ENCODE results near the gene ANKRD27.

ANKRD27 gene

DNA sequence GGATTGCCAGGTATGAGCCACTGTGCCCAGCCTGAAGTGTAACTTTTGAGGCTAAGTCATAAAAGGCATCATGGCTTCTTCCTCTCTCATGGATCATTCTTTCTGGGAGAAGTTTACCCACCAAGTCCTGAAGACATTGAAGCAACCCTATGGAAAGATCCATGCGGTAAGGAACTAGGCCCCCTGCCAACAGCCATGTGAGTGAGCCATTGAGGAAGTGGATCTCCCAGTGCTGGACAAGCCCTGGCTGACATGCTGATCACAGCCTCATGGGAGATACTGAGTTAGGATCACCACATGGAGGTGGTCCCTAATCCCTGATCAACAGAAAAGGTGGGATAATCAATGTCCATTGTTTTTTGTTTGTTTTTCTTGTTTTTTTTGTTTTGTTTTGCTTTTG, 13.3 kb upstream of the ANKRD27 start:
- no peak overlapping the region for H3K27ac ChIP-seq (ENCODE audit: low read depth, low read length)
- H4K20me1 ChIP-seq (ENCODE audit: control insufficient read depth, insufficient read depth, low read depth, low read length): no peaks in the 10 kb centered on the region
- H3K4me2 ChIP-seq (ENCODE audit: low read length): no peak overlapping the region
- no peaks in the 10 kb centered on the region for H3K9me2 ChIP-seq (replicated peaks; ENCODE audit: control insufficient read depth, low read length)
- 0 out of 2 replicates have a peak, but pooled peaks cover 4% of the 10 kb centered on the region for H3F3A ChIP-seq (ENCODE audit: control insufficient read depth, insufficient read depth)
- H3K4me3 ChIP-seq (ENCODE audit: low read length): no peak overlapping the region
- peaks cover 6% of the 10 kb centered on the region; the same call in 1 of the 2 replicates for H3K9me3 ChIP-seq (ENCODE audit: control insufficient read depth, insufficient read depth, low read length)
- TF ChIP-seq EZH2phosphoT487 (IDR thresholded peaks at IDR 0.05; ENCODE audit: borderline replicate concordance, low read length) (no peak), CTCF (IDR thresholded peaks at IDR 0.05; ENCODE audit: low read depth, low read length, poor library complexity, severe bottlenecking) (no peak)
- peaks cover 10% of the 10 kb centered on the region for H3K36me3 ChIP-seq (ENCODE audit: control insufficient read depth, low read length)
- peaks cover 27% of the 10 kb centered on the region for H3K4me1 ChIP-seq (ENCODE audit: control insufficient read depth, low read length)
- H3K27me3 ChIP-seq (ENCODE audit: control insufficient read depth, low read length): no peaks in the 10 kb centered on the region
- H3K79me2 ChIP-seq (ENCODE audit: control insufficient read depth, low read length): peaks cover 27% of the 10 kb centered on the region

DNA sequence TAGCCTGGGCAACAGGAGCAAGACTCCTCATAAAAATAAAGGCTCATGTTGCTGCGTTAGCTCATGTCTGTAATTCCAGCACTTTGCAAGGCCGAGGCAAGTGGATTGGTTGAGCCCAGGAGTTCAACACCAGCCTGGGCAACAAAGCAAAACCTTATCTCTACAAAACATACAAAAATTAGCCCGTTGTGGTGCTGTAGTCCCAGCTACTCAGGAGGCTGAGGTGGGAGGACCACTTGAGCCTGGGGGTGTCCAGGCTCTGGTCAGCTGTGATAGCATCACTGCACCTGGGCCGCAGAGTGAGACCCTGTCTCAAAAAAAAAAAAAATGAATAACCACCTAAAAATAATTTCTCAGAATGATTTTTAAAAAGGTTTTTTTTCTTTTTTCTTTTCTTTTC, 12.7 kb upstream of the ANKRD27 start:
- H3K4me2 ChIP-seq (ENCODE audit: low read length): no peak overlapping the region
- no peaks in the 10 kb centered on the region for H3K27me3 ChIP-seq (ENCODE audit: control insufficient read depth, low read length)
- 0 out of 2 replicates have a peak, but pooled peaks cover 4% of the 10 kb centered on the region for H3F3A ChIP-seq (ENCODE audit: control insufficient read depth, insufficient read depth)
- no peak overlapping the region for H3K4me3 ChIP-seq (ENCODE audit: low read length)
- no peaks in the 10 kb centered on the region for H3K9me2 ChIP-seq (replicated peaks; ENCODE audit: control insufficient read depth, low read length)
- peaks cover 4% of the 10 kb centered on the region for H3K36me3 ChIP-seq (ENCODE audit: control insufficient read depth, low read length)
- no peaks in the 10 kb centered on the region for H4K20me1 ChIP-seq (ENCODE audit: control insufficient read depth, insufficient read depth, low read depth, low read length)
- H3K4me1 ChIP-seq (ENCODE audit: control insufficient read depth, low read length): peaks cover 20% of the 10 kb centered on the region
- H3K9me3 ChIP-seq (ENCODE audit: control insufficient read depth, insufficient read depth, low read length): no peaks in the 10 kb centered on the region
- H3K27ac ChIP-seq (ENCODE audit: low read depth, low read length): no peak overlapping the region
- TF ChIP-seq CTCF (IDR thresholded peaks at IDR 0.05; ENCODE audit: low read depth, low read length, poor library complexity, severe bottlenecking): no peak
- TF ChIP-seq EZH2phosphoT487 (IDR thresholded peaks at IDR 0.05; ENCODE audit: borderline replicate concordance, low read length): no peak
- H3K79me2 ChIP-seq (ENCODE audit: control insufficient read depth, low read length): peaks cover 21% of the 10 kb centered on the region

- no peaks in the 10 kb centered on the region for H3K9me3 ChIP-seq (ENCODE audit: control insufficient read depth, insufficient read depth, low read length)
- no peak overlapping the region for H3K4me2 ChIP-seq (ENCODE audit: low read length)
- H3K36me3 ChIP-seq (ENCODE audit: control insufficient read depth, low read length): no peaks in the 10 kb centered on the region
- no peak overlapping the region for H3K4me3 ChIP-seq (ENCODE audit: low read length)
- H3K79me2 ChIP-seq (ENCODE audit: control insufficient read depth, low read length): peaks cover 13% of the 10 kb centered on the region
- H3K27ac ChIP-seq (ENCODE audit: low read depth, low read length): no peak overlapping the region
- H3K4me1 ChIP-seq (ENCODE audit: control insufficient read depth, low read length): peaks cover 13% of the 10 kb centered on the region
- H4K20me1 ChIP-seq (ENCODE audit: control insufficient read depth, insufficient read depth, low read depth, low read length): no peaks in the 10 kb centered on the region
- H3F3A ChIP-seq (ENCODE audit: control insufficient read depth, insufficient read depth): 0 out of 2 replicates have a peak, but pooled peaks cover 4% of the 10 kb centered on the region
- no peaks in the 10 kb centered on the region for H3K9me2 ChIP-seq (replicated peaks; ENCODE audit: control insufficient read depth, low read length)
- no peaks in the 10 kb centered on the region for H3K27me3 ChIP-seq (ENCODE audit: control insufficient read depth, low read length)
- TF ChIP-seq EZH2phosphoT487 (IDR thresholded peaks at IDR 0.05; ENCODE audit: borderline replicate concordance, low read length): no peak
- no peak for TF ChIP-seq CTCF (IDR thresholded peaks at IDR 0.05; ENCODE audit: low read depth, low read length, poor library complexity, severe bottlenecking)
These were observed 12.0 kb upstream of the ANKRD27 start for GRCh38 chr19:32686847-32687475.
